GM15510 (cell line): ENCODE data around the gene G6PC1.

ENCODE experiments used
- POLR2A ChIP-seq: IDR thresholded peaks from 3 replicates; pipeline ENCODE4 v1.6.1; 2011; ENCODE audit warnings: borderline replicate concordance; ENCODE audit not compliant: insufficient read length; ENCODE audit errors: extremely low read depth

Gene G6PC1

DNA sequence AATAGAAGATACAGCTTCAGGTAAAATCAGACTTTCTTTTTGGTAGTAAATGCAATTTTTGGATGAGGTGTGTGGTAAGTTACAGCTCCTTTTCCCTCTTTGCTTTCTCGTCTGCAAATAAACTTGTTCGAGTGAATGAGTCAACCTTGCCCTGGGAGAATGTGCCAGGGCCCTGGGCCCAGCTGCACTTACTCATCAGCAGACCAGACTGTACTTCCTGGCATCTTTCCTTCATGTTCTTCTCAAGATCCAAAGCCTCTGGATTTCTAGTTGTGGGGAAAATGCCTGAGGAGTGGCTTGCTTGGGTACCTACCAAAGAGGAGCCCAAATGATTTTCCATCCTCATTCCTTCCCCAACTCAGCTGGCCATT is 5.4 kb upstream of the G6PC1 start:
- TF ChIP-seq POLR2A = no peak

DNA sequence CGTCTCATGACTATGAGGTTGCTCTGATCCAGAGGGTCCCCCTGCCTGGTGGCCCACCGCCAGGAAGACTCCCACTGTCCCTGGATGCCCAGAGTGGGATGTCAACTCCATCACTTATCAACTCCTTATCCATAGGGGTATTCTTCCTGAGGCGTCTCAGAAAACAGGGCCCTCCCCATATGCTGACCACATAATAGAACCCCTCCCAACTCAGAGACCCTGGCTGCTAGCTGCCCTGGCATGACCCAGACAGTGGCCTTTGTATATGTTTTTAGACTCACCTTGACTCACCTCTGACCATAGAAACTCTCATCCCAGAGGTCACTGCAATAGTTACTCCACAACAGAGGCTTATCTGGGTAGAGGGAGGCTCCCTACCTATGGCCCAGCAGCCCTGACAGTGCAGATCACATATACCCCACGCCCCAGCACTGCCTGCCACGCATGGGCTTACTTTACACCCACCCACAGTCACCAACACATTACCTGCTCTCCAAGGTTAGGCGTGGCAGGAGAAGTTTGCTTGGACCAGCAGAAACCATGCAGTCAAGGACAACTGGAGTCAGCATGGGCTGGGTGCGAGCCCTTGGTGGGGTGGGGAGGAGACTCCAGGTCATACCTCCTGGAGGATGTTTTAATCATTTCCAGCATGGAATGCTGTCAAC is 2.3 kb upstream of the G6PC1 start:
- TF ChIP-seq POLR2A = no peak

DNA sequence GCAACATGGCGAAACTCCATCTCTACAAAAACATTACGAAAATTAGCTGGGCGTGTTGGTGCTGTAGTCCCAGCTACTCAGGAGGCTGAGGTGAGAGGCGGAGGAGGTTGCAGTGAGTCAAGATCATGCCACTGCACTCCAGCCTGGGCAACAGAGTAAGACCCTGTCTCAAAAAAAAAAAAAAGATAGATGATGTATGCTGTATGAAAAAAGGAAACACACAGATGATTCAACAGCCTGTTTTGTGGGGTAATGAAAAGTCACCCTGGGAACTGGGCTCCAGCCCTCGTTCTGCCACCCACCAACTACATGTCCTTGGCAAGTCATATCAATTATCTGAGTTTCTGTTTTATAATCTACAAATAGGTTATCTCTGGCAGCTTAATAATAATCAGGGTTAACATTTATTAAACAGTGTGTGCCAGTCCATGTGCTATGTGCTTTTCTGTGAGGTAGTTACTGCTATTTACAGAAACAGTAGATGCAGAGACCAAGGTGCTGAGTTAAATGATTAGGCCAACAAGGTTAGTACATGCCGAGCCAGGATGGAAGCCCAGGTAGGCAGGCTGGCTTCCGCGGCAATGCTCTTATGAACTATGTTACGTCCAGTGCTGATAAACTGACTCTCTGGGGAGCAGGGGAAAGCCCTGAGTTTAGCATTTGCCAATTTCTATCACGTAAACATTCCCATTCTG is 1.1 kb downstream of the G6PC1 start:
- no peak for TF ChIP-seq POLR2A

DNA sequence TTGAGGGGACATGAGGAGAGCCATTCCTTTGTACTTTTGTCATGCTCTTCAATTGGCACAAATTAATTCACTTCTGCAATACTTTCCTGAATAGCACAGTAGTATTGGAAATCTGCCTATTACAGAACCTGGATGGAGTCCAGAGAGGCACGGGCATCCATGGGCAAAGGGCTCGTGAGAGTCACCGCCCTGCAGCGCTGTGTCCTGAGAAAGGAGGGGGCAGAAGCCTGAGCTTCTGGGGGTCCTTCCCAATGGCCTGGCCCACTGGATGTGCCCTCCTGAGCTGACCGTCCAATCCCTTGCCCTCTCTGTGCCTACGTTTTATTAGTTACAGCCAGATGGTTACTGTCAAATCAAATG is 3.5 kb downstream of the G6PC1 start:
- TF ChIP-seq POLR2A = no peak

DNA sequence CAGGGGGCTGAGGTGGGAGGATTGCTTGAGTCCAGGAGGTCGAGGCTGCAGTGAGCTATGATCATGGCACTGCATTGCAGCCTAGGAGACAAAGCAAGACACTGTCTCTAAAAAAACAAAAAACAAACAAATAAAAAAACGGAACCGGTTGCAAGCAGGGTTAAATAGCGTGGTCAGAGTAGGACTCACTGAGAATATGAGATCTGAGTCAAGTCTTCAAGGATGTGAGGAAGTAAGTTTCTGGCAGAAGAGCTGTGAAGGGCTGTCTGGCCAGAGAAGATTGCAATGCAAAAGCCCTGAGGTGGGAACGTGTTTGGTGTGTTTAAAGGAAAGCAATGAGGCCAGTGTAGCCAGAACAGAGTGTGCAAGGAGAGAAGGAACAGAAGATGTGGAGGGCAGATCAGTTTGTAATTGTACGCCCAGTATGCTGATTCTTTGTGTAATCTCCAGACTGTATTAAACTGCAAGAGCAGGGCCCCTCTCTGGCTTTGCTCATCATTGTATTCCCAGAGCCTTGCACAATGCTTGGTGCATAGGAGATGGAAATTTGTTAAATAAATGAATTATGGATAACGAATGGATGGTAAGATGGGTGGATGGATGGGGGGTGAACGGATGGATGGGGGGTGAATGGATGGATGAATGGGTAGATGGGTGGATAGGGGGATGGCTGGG is 6.3 kb downstream of the G6PC1 start:
- TF ChIP-seq POLR2A = no peak

DNA sequence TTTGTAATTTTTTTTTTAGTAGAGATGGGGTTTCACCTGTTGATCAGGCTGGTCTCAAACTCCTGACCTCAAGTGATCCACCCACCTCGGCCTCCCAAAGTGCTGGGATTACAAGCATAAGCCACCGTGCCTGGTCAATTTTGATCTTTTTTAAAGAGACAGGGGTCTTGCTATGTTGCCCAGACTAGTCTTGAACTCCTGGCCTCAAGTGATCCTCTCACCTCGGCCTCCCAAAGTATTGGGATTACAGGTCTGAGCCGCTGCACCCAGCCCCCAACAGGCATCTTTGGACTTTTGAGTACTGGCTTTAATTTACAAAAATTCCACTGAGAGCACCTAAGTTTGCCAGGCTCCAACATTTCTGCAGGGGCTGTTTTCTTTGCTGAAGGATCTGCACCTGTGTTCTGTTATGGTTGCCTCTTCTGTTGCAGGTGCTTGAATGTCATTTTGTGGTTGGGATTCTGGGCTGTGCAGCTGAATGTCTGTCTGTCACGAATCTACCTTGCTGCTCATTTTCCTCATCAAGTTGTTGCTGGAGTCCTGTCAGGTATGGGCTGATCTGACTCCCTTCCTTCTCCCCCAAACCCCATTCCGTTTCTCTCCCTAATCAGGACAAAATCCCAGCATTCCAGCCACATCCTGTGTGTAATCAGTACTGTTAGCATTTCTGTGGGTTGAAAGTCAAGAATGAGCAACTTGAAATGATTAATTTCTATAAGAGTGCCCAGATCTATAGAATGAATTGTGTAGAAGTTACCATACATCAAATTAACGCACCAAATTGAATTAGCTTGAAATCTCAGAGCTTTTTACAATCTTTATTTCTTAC is 8.5 kb downstream of the G6PC1 start:
- no peak for TF ChIP-seq POLR2A

DNA sequence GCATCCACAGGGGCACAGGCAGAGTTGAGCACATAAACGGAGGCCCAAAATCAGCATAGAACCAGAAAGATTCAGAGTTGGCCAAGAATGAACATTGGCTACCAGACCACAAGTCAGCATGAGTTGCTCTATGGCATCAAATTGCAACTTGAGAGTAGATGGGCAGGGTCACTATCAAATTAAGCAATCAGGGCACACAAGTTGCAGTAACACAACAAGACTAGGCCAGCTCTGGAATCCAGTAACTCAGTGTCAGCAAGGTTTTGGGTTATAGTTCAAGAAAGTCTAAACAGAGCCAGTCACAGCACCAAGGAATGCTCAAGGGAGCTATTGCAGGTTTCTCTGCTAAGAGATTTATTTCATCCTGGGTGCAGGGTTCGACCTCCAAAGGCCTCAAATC is 12.9 kb downstream of the G6PC1 start:
- TF ChIP-seq POLR2A = no peak

DNA sequence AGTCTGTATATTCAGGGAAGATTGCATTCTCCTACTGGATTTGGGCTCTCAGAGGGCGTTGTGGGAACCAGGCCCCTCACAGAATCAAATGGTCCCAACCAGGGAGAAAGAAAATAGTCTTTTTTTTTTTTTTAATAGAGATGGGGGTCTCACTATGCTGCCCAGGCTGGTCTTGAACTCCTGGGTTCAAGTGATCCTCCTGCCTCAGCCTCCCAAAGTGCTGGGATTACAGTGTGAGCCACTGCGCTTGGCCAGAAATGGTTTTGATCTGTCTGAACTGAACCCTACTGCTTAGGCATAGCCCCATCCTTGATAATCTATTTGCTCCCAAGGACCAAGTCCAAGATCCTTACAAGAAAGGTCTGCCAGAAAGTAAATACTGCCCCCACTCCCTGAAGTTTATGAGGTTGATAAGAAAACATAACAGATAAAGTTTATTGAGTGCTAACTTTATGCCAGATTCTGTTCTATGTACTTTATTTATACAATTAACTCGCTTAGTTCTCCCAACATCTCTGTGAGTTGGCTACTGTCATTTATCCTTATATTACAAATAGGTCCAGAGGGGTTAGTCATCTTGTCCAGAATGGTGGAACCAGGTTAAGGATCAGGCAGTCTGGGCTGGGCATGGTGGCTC is 13.5 kb downstream of the G6PC1 start:
- TF ChIP-seq POLR2A = no peak

DNA sequence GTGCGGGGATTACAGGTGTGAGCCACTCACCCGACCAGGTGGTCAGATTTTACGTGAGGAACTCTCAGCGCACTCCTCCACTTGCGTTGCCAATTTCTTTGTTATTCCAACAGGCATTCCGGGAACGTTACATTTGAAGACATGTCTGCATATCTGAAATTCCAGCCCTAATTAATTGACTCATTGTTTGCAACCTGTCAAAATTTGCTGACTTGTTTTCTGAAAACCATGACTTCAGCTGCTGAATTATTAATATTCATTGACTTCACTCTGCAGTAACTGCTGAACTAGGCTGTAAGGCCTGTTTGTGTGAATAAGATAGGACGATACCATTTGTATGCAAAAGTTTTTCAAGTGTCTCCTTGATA is 16.6 kb downstream of the G6PC1 start:
- no peak for TF ChIP-seq POLR2A

DNA sequence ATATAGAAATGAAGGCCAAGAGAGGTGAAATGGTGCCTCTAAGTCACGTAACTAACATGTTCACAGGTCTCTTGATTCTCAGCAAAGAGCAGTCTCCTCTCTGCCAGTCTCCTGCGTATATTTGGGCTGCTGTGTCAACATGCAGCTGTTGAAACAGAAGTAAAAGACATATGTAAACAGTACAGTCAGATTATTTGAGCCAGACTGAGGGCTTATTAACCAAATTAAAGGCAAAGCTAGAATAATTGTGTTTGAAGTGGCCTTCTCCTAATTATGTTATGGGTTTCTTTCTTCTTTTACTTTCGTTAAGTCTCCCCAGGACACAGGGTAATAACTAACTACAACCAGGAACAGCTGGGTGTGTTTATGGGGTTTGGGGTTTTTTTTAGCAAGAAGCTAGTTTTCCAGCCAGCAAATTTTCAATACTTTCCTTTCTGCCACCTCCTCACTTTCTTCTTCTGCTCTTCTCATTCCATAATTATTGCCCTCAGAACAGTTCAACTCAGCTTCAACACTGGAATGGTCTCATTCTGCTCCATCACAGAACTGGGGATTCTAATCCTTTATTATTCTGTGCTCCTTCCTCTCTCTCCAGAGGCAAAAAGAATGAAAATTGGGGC is 18.4 kb downstream of the G6PC1 start:
- no peak for TF ChIP-seq POLR2A

DNA sequence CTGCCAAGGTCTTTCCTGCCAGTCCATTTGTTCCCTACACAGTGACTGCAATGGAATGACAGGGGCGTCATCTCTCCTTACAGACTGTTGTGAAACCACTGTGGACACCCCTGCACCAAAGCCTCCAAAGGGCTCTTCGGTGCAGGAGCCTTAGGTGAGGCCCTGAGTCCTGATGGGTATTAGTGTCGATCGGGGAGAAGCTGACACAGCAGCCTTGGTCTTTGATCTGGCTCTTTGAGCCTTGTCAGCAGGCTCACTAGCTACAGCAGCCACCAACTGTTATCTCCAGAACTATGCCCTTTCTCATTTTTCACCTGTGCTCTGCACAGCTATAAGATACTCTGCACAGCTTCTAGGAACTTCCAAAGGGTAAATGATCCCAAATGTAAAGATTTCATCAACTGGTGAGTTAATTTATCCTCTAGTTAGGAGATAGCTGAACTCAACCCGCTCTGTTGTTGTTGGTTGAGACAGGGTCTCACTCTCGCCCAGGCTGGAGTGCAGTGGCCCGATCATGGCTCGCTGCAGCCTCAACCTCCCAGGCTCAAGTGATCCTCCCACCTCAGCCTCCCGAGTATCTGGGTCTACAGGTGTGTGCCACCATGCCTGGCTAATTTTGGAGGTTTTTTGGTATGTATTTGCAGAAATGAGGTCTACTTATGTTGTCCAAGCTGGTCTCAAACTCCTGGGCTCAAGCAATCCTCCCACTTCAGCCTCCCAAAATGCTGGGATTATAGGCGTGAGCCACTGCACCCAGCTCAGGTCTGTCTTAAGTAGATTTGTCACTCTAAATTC is 19.7 kb downstream of the G6PC1 start:
- TF ChIP-seq POLR2A = no peak

DNA sequence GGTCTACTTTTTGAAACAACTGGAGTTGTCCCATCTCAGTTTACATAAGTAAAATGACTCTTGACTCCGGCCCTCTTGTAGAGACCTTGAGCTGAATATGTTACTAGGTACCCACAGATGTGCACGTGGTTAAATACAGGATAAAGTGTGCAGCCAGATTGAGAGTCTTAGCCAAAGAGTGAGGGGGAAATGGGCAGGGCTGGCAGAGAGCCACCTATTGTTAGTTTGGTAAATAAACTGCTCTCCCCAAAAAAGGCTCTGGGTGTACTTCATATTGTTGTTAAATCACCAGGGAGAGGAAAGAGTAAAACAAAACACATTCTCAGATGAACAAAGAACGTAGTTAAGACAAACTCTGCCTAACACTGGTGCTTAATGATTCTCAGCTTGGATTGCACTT is 20.3 kb downstream of the G6PC1 start:
- TF ChIP-seq POLR2A = no peak

DNA sequence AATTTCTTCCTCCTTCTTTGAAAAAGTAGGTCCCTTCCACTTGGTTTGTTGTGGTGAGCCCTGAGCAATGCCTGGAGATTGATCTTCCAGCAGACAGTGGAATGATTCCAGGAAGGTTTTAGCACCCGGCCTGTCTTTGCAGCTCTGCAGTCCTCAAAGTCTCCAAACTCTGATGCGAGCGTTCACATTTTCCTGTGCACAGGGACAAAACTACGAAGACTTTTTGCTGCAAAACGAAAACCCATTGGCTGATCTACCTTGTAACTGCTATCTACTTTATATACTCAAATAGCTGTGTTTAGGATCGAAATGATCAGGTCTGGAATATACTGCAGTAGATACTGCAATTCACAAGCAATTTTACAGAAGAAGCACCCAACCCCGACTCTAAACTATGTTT is 21.7 kb downstream of the G6PC1 start:
- TF ChIP-seq POLR2A = no peak

DNA sequence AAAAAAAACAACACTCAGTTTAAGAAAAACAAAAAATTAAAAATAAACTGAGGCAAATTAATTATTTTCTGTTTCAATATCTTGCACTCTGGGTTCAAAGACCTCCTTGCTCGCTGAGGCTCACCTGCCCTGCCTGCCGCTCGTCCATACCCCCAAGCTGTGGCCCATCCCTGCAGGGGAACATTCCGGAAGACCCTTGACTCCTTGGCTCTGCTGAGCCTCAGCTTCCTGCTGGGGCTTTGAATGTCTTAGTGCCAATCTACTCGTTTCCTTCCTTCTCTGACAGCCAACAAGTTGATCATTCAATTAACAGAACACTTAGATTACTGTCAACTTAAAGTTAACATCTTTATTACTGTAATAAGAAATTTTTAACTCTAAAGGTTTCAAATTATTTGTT is 24.3 kb downstream of the G6PC1 start:
- no peak for TF ChIP-seq POLR2A
